Head of caudate nucleus (tissue), 42 donors: ENCODE data around the gene PPP2R3C.
"Not testable (repeated sequence)": the region's sequence is repeated elsewhere in the genome, so short reads cannot be mapped to it uniquely, and the experiment has no call there.

Experiments used
- DNase-seq, 42 donors: peaks; one replicate each; pipeline versions ENCODE4 v3.0.0 to v3.0.0-alpha.2; 2020 to 2021; ENCODE audit warnings: mixed read lengths in 7 of 42
- intact Hi-C: fragments of 100-400 bp; cut with DNase I; formaldehyde crosslinking; loops from one replicate; pipeline ENCODE4 v1.15.0; 2022

Gene PPP2R3C

DNA sequence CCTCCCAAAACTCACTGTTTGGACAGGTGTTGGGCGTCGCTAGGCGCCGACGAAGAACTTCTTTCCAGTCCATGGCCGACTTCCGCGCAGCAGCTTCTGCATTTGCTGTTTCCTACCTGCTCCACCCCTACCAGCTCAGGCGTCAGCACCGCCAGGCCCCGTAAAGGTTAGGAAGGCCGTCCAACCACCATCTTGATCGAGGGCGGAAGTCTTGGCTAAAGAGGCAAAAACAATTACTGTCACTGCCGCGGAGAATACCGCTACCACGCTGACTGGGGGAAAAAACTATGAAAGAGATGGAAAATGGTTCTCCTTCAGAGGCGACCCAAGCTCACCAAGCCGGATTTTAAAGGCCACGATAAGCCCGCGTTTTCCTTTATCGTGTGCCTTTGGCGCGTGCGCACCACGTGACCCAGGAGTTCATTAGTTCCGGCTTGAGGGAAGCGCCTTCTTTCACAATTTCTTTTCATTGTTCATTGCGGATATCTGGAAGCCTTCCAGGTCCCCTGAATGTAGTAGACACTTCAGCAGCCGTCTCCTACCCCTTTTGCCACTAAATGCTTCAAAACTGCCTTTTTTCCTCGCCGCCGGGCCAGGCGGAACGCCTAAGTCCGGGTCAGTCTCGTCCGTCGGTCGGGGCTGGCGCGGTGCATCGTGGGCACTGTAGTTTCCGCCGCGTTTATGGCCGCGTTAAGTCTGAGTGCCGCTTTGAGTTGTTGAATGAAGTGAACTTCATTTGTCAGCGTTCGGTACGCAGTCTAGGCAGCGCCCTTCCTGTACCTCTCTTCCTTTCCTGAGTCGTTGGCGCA lies at the start of gene PPP2R3C, which contains the start of gene PRORP:
PPP2R3C (minus strand) TSS at position 104 of the 809 bp plus-strand sequence; CDS start at position 73, 31 bp downstream.
PRORP (plus strand) TSS at position 666 of the 809 bp plus-strand sequence. CDS start 694 bp downstream, outside the sequence.
- intact Hi-C loops: loop anchor here (5.0 to 10.0 kb wide), 3 partner anchors 75 to 285 kb away; partner anchors contain the start of genes FAM177A1 and SRP54
- DNase-seq: peak; percentile 87 to 97 (median 92)

DNA sequence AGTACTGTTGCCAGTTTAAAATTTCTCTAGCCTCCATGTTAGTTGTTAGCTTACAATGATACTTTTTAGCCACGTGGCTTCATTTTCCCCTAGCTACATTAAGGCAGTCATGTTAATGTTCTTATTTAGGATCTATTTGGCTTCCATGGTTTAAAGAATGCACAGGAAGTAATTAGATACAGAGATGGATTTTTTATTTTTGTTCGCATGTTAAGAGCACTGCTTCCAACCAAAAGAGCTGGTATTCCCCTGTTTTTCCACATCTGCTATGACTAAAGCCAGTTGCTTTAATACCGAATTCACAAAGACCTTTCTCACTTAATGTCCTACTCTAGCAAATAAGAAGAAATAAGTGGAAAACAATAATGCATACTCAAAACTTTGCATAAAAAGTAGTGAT lies 45.7 kb upstream of the PPP2R3C start:
- intact Hi-C loops: no loop called here
- no peak for DNase-seq

- no peak for DNase-seq
- intact Hi-C loops: no loop called here
Measured at GRCh38 chr14:35164849-35165248, 43.1 kb upstream of the PPP2R3C start.

DNA sequence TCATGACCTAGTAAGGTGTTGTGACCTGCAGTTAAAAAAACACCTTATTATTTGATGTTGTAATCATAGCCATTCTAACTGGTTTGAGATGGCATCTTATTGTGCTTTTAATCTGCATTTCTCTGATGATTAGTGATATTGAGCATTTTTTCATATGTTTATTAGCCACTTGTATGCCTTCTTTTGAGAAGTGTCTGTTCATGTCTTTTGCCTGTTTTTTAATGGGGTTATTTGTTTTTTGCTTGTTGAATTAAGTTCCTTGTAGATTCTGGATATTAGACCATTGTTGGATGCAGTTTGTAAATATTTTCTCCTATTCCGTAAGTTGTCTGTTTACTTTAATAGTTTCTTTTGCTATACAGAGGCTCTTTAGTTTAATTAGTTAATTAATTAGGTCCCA lies 41.6 kb upstream of the PPP2R3C start:
- intact Hi-C loops: no loop called here
- DNase-seq: no peak

DNA sequence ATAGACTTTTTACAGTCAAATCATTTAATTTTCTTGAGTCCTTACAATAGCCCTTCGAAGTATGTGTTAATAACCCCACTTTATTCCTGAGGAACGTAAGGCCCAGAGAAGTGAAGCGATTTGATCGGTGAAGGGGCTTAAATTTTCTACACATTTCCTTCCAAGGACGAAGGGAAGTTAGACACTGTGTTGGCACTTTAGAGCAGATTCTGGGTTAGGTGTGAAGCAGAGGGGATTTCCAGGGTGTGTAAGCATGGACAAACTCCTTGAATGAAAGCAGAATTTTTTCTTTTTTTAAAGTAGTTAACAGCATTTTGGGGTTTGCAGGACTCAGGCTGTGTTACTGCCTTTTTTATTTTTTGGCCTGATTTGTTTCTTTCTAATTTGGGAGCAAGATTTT lies 39.4 kb upstream of the PPP2R3C start:
- intact Hi-C loops: no loop called here
- no peak for DNase-seq

DNA sequence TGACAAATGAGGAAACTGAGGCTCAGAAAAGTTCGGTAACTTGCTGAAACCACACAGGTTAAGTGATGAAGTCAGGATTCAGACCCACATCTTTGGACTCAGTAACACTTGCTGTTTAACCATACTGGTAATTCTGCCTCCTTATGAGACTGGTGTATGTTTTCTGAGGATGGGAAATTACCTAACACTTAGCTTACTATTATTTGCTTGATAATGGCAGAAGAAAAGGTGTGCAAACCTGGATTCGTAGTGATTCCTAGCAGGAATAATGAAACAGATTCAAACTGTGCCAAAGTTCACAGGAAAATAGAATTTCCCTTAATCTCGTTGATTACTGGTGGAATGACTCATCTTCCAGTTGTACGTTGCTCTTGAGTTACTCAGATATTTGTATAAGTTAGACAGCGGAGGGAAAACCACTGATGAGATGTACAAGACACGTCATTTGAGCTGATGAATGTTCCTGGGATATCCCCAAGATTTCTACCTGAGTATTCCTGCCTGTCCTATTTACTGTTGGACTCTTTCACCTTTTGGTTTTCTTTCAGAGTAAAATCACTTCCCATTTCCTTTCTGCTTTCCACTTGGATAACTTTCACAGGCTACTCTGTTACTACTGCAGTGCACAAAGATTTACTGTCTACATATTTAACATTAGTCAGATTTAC lies 38.1 kb upstream of the PPP2R3C start:
- intact Hi-C loops: no loop called here
- DNase-seq: no peak

DNA sequence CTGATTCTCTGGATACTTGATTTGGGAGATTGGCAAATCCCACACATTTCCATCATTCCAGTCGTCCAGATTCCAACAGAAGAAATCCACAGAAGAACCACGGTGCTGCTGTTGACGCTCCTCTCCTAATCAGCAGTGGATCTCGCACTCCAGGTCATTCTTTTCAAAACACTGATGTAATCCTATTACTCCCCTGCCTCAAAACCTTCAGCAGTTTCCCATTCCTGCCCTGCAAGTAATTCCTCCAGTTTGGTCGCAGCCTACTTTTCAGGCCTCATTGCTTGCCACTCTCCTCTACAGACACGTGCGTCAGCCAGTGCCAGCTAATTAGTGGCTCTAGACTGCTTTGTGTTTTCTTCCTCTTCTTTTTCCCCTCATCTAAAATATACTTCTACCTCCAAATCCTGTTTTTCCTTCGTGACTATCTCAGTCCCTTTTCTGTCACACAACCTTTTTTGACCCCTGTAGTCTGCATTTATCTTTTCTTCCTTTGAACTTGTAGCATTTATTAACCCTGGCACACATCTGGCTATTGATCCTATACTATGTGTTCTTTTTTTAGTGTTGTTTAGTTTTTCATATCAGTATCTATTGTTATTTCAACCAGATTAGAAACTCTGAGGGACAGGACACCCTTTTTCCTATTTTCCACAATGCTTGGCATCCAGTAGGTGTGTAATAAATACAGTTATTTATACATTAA lies 37.3 kb upstream of the PPP2R3C start:
- intact Hi-C loops: no loop called here
- DNase-seq: no peak

DNA sequence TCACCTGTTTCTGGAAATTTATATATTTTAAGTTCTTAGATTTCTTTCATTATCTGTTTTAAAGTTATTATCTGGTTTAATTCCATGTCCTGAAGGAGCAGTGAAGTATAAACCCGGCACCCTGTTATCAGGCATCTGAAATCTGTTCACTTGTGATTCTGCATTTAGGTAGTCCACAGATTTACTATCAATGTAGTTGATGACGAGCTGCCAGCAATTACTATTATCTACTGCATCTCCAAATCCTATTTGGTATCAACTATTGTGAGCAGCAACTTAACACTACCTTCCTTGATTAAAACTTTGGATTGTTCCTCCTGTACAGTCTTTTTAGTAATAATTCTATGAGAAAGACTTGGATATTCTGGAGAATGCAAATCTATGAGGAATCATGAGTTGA lies 36.7 kb upstream of the PPP2R3C start:
- DNase-seq: no peak
- intact Hi-C loops: no loop called here

GRCh38 chr14:35155962-35156361 lies 34.2 kb upstream of the PPP2R3C start:
- no peak for DNase-seq
- intact Hi-C loops: no loop called here

- DNase-seq: no peak
- intact Hi-C loops: no loop called here
Measured at GRCh38 chr14:35154016-35154415, 32.2 kb upstream of the PPP2R3C start.

- DNase-seq, intact Hi-C loops: not testable (repeated sequence)
Measured at GRCh38 chr14:35152531-35152930, 30.7 kb upstream of the PPP2R3C start.

- intact Hi-C loops: no loop called here
- DNase-seq: no peak
Measured at GRCh38 chr14:35149239-35149638, 27.4 kb upstream of the PPP2R3C start.

DNA sequence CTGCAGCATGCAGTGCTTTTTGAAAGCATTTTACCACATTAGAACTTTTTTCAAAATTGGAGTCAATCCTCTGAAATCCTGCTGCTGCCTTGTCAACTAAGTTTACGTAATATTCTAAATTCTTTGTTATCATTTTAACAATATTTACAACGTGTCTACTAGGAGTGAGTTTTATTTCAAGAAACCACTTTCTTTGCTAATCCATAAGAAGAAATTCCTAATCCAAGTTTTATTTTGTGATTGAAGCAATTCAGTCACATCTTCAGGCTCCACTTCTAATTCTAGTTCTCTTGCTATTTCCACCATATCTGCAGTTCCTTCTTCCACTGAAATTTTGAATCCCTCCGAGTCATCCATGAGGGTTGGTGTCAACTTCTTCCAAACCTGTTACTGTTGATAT lies 25.9 kb upstream of the PPP2R3C start:
- intact Hi-C loops: no loop called here
- no peak for DNase-seq

DNA sequence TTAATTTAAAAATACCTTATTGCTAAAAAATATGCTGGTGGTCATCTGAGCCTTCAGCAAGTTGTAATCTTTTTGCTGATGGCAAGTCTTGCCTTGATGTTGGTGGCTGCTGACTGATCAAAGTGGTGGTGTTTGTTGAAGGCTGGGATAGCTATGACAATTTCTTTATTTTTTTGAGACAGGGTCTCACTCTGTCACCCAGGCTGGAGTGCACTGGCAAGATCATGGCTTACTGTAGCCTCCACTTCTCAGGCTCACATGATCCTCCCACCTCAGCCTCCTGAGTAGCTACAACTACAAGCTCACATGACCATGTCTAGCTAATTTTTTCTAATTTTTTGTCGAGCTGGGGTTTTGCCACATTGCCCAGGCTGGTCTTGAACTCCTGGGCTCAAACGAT lies 25.4 kb upstream of the PPP2R3C start:
- no peak for DNase-seq
- intact Hi-C loops: no loop called here

- no peak for DNase-seq
- intact Hi-C loops: no loop called here
Measured at GRCh38 chr14:35146711-35147149, 24.9 kb upstream of the PPP2R3C start.

DNA sequence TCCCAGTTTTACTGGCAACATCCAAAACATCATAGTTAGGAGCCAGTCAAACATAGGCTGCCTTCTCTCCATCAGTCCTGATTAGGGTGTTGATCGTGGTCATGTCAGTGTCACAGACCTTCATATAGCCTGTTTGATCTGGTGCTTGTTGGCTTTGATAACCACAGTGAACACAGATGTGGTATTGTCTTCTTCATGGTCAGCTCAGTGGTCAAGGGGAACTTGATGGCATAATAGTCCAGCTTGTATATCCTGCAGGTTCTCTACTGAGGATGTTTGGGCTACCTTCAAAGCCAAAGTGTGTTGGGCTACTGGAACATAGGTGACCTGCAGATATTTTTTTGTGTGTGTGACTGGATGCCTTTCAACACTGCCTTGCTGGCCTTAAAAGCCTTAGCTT lies 22.2 kb upstream of the PPP2R3C start:
- intact Hi-C loops: loop anchor here (5.0 kb wide), 1 partner anchor 273 kb away; no protein-coding TSS in a partner anchor
- no peak for DNase-seq

- intact Hi-C loops: loop anchor here (5.0 kb wide), 1 partner anchor 276 kb away; no protein-coding TSS in a partner anchor
- no peak for DNase-seq
Measured at GRCh38 chr14:35140718-35141581, 19.2 kb upstream of the PPP2R3C start.

GRCh38 chr14:35138585-35138984 lies 16.8 kb upstream of the PPP2R3C start:
- intact Hi-C loops: loop anchor here (5.0 kb wide), 1 partner anchor 269 kb away; no protein-coding TSS in a partner anchor
- no peak for DNase-seq
